ENCODE measurements around the gene TNFRSF4. TPM values are rescaled to one million over a fixed set of nuclear protein-coding genes. Genes with fewer than 3 reads are reported as not detected.

The TNFRSF4 gene
- total RNA-seq, 6 experiments from 2014 or later, result 0.17 TPM; not detected in 5

DNA sequence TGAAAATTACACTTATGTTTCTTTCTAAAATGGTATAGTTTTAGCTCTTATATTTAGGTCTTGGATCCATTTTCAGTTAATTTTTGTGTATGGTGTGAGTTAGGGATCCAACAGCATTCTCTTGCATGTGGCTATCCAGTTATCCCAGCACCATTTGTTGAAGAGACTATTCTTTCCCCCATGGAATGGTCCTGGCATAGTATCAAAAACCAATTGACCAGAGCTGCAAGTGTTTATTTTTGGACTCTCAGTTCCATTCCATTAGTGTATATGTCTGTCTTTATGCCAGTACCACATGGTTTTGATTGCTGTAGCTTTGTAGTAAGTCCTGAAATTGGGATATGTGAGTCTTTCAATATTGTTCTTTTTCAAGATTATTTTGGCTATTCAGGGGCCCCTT, 26.0 kb downstream of the TNFRSF4 start:
- DNase-seq, result peak; percentile 9
- peaks cover 23% of the 10 kb centered on the region for H3K27me3 Mint-ChIP-seq (ENCODE audit: insufficient read depth)
- H3K36me3 Mint-ChIP-seq (ENCODE audit: low read depth), result no peaks in the 10 kb centered on the region
- H3K4me1 Mint-ChIP-seq (ENCODE audit: low read depth), result peaks cover 4% of the 10 kb centered on the region; the same call in 1 of the 2 replicates
- no peak overlapping the region for H3K4me3 Mint-ChIP-seq
- no peak overlapping the region for H3K27ac Mint-ChIP-seq
- TF ChIP-seq, protein P1, sequence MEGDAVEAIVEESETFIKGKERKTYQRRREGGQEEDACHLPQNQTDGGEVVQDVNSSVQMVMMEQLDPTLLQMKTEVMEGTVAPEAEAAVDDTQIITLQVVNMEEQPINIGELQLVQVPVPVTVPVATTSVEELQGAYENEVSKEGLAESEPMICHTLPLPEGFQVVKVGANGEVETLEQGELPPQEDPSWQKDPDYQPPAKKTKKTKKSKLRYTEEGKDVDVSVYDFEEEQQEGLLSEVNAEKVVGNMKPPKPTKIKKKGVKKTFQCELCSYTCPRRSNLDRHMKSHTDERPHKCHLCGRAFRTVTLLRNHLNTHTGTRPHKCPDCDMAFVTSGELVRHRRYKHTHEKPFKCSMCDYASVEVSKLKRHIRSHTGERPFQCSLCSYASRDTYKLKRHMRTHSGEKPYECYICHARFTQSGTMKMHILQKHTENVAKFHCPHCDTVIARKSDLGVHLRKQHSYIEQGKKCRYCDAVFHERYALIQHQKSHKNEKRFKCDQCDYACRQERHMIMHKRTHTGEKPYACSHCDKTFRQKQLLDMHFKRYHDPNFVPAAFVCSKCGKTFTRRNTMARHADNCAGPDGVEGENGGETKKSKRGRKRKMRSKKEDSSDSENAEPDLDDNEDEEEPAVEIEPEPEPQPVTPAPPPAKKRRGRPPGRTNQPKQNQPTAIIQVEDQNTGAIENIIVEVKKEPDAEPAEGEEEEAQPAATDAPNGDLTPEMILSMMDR (IDR thresholded peaks at IDR 0.05), result no peak
- H3K9me3 Mint-ChIP-seq, result peaks cover 6% of the 10 kb centered on the region; the same call in 1 of the 2 replicates

DNA sequence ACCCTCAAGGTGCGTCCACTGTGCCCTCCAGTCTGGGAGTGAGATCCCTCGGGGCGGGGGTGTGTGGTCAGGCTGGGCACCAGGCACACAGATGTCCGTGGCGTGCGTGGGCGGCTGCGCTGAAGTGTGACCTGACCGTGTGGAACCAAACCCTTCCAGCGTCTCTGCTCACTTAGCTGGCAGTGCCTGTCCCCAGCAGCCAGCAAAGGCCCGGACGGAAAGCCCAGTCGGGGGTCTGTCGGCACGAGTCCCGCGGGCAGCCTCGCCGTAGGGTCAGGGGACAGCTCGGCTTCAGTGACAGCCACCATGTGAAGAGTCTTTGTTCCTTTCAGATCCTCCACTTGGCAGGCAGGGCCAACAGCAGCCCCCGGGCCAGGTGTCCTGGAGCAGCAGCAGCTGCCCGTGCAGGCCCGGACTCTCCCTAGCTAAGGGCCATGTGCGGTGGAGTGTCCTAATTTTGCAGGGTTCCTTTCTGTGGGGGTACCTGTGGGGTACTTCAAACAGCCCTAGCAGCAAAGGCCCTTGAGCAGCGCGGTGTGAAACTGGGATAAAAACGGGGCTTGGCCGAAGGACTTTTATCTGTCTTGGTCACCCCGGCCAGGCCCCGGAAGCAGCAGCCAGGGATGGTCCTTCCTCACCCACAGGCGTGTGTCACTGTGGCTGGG, 28.7 kb downstream of the TNFRSF4 start:
- Mint-ChIP-seq H3K4me3 (no peak overlapping the region), H3K27ac (no peak overlapping the region), H3K4me1 (ENCODE audit: low read depth) (peaks cover 4% of the 10 kb centered on the region; the same call in 1 of the 2 replicates), H3K9me3 (no peaks in the 10 kb centered on the region), H3K36me3 (ENCODE audit: low read depth) (no peaks in the 10 kb centered on the region), H3K27me3 (ENCODE audit: insufficient read depth) (peaks cover 11% of the 10 kb centered on the region)
- TF ChIP-seq, protein P1 (IDR thresholded peaks at IDR 0.05), result no peak
- DNase-seq, result no peak

DNA sequence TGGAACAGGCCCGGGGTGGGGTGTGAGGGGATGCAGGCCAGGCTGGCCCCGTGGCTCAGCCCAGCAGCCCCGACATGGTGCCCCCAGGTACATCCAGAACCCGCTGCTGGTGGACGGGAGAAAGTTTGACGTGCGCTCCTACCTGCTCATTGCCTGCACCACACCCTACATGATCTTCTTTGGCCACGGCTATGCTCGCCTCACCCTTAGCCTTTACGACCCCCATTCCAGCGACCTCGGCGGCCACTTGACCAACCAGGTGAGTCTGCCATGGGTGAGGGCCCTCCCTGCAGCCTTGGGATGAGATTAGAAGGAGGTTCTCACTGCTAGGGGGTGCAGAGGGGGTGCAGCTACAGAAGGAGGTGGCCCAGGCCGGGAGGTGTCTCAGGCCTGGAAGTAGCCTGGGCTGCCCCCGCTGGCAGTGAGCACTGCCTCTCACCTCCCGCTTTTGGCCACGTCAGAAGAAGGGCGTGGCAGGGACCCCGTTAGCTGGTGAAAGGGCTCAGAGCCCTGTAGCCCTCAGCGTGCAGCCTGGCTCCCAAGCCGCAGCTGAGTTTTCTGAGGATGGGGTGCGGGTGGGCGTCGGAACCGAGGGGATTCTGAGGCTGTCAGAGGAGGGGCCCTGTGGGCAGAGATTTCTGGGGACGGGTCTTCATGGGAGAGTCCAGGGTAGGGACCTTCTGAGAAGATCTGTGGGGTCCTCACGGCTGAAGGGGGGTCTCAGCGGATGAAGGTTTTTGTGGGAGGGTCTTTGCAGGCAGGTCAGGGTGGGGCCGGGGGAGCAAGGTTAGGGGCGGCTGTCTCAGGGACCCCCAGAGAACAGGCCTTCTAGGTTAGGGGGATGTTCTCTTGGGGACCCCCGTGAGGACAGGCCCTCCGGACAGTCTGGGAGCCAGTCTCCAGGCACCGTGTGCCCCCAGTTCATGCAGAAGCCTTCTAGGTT, 29.8 kb downstream of the TNFRSF4 start:
- no peak for DNase-seq
- TF ChIP-seq, protein P1 (IDR thresholded peaks at IDR 0.05), result no peak
- Mint-ChIP-seq H3K4me3 (no peak overlapping the region), H3K9me3 (no peaks in the 10 kb centered on the region), H3K27me3 (ENCODE audit: insufficient read depth) (peaks cover 9% of the 10 kb centered on the region), H3K36me3 (ENCODE audit: low read depth) (no peaks in the 10 kb centered on the region), H3K27ac (no peak overlapping the region), H3K4me1 (ENCODE audit: low read depth) (peaks cover 4% of the 10 kb centered on the region; the same call in 1 of the 2 replicates)

DNA sequence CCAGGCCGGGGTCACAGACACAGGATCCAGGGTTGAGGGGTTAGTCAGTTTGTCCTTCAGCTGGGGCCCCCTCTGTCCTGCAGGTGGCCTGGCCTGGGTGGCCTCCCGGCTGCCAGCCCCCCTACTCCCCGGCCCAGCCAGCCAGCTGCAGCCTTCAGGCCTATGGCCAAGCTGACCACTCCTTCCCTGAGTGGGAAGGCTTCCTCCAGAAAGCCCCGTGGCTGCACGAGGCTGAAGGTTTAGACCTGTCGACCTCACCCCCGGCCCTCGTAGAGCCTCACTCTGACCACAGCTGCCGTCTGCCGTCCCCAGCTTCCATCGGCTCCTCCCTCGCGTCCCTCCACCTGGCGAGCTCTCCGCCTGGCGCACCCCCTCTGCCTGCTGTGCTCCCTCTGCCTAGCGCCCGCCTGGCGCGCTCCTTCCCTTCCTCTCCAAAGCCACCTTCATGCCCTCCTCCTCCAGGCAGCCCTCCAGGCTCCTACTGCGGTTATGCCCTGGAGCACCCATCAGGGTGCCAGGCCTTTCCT, 30.7 kb downstream of the TNFRSF4 start:
- peaks cover 4% of the 10 kb centered on the region; the same call in 1 of the 2 replicates for H3K4me1 Mint-ChIP-seq (ENCODE audit: low read depth)
- H3K36me3 Mint-ChIP-seq (ENCODE audit: low read depth), result no peaks in the 10 kb centered on the region
- TF ChIP-seq, protein P1 (IDR thresholded peaks at IDR 0.05), result no peak
- H3K27ac Mint-ChIP-seq, result no peak overlapping the region
- no peaks in the 10 kb centered on the region for H3K9me3 Mint-ChIP-seq
- no peak for DNase-seq
- H3K4me3 Mint-ChIP-seq, result no peak overlapping the region
- H3K27me3 Mint-ChIP-seq (ENCODE audit: insufficient read depth), result peaks cover 9% of the 10 kb centered on the region

DNA sequence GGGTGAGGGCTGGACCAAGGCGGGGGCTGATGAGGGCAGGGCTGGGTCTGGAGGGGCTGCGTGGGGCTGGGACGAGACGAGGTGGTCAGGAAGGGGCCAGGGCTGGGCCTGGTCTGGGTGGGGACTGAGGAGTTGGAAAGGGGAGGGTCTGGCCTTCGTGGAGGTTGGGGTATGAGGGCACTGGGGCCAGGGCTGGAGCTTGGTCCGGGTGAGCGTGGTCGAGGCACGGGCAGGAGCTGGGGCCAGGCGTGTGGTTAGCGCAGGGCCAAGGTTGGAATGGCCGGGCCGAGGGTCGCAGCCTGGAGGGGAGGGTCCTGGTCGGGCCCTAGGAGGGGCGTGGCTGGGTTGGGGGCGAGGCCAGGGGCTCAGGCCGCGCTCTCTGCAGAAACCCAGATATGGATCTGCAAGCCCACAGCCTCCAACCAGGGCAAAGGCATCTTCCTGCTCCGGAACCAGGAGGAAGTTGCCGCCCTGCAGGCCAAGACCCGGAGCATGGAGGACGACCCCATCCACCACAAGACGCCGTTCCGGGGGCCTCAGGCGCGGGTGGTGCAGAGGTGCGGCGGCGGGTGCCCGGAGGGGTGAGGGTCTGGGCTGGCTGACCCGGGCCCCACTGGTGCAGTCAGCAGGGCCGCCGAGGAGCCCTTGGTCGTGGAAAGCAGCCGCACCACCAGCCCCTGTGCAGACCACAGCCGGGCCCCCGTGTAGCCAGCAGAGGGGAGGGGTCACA, 31.3 kb downstream of the TNFRSF4 start:
- H3K27ac Mint-ChIP-seq, result no peak overlapping the region
- DNase-seq, result no peak
- H3K4me3 Mint-ChIP-seq, result no peak overlapping the region
- TF ChIP-seq, protein P1 (IDR thresholded peaks at IDR 0.05), result no peak
- no peaks in the 10 kb centered on the region for H3K9me3 Mint-ChIP-seq
- no peaks in the 10 kb centered on the region for H3K4me1 Mint-ChIP-seq (ENCODE audit: low read depth)
- H3K27me3 Mint-ChIP-seq (ENCODE audit: insufficient read depth), result peaks cover 11% of the 10 kb centered on the region
- H3K36me3 Mint-ChIP-seq (ENCODE audit: low read depth), result no peaks in the 10 kb centered on the region
